Thoracic aorta (tissue), 2 donors: ENCODE results near the gene TRIM4. TPM values are rescaled to one million over a fixed set of nuclear protein-coding genes. Genes with fewer than 3 reads are reported as not detected.
"Not testable (repeated sequence)": the region's sequence is repeated elsewhere in the genome, so short reads cannot be mapped to it uniquely, and the experiment has no call there.

ENCODE experiments used
- ATAC-seq: fragments of 150-250 bp; one replicate; pipeline ENCODE4 v1.8.0; 2017; ENCODE audit warnings: low read depth; ENCODE audit not compliant: insufficient number of reproducible peaks, low FRiP score
- DNase-seq: peaks from one replicate; pipeline ENCODE4 v3.0.0-alpha.2; 2020; ENCODE audit warnings: low spot score
- H3K27ac ChIP-seq, 2 donors: fragments of 200-600 bp; sonication (generic); 1 replicate in 1 of 2; 2 replicates in 1 of 2; pipeline ENCODE4 v1.5.1; 2016; ENCODE audit warnings: mild to moderate bottlenecking in 2 of 2, moderate library complexity in 2 of 2
- H3K27me3 ChIP-seq: fragments of 200-600 bp; sonication (generic); replicated peaks from 2 replicates; pipeline ENCODE4 v1.6.0; 2016; ENCODE audit warnings: mild to moderate bottlenecking; ENCODE audit not compliant: insufficient read depth
- H3K36me3 ChIP-seq: fragments of 200-600 bp; sonication (generic); one replicate; pipeline ENCODE4 v1.5.1; 2016
- H3K4me1 ChIP-seq, 2 donors: fragments of 200-600 bp; sonication (generic); 1 replicate in 1 of 2; 2 replicates in 1 of 2; pipeline versions ENCODE4 v1.5.1 to v1.6.0; 2016; ENCODE audit warnings: low read depth in 2 of 2, mild to moderate bottlenecking in 1 of 2; ENCODE audit not compliant: control insufficient read depth in 1 of 2
- H3K4me3 ChIP-seq: fragments of 200-600 bp; sonication (generic); 2 replicates; pipeline ENCODE4 v1.5.1; 2016; ENCODE audit warnings: mild to moderate bottlenecking
- H3K9me3 ChIP-seq: fragments of 200-600 bp; sonication (generic); 2 replicates; pipeline ENCODE4 v1.5.1; 2016
- total RNA-seq, 2 donors: library from RNA; depleted of rRNA; stranded (reverse); fragments of >200 nt; gene quantifications; one replicate each; pipeline versions ENCODE4 v1.1.0 to v1.2.3, GENCODE V29; 2016
- TF ChIP-seq, protein P1 (sequence below): fragments of 200-600 bp; sonication (generic); IDR thresholded peaks from one replicate; pipeline ENCODE4 v1.5.1; 2019; ENCODE audit warnings: antibody characterized with exemption

TRIM4 gene
- total RNA-seq, 2 donors from 2014 or later, result 35.2 to 42.5 TPM

DNA sequence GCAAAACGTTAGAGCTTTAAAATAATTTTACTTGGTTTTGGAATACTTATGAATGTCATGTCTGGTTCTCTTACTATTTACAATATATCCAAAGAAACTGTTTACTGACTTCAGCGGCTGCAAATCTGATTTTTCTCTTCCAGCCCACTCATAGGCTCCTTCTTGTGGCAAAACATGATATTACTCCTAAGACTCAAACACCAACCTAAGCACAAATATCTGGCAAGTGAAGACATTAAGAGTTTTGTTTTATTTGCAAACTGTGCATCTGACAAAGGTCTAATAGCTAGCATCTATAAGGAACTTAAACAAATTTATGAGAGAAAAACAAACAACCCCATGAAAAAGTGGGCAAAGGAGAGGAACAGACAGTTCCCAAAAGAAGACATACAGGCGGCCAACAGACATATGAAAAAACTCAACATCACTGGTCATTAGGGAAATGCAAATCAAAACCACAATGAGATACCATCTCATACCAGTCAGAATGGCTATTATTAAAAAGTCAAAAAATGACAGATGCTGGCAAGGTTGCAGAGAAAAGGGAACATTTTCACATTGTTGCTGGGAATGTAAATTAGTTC lies 30.4 kb upstream of the TRIM4 start:
- Histone ChIP-seq H3K4me3 (no peak overlapping the region), H3K9me3 (no peaks in the 10 kb centered on the region), H3K4me1 (no peaks in the 10 kb centered on the region), H3K27me3 (no peaks in the 10 kb centered on the region), H3K27ac (no peak overlapping the region), H3K36me3 (no peaks in the 10 kb centered on the region)
- TF ChIP-seq, protein P1, sequence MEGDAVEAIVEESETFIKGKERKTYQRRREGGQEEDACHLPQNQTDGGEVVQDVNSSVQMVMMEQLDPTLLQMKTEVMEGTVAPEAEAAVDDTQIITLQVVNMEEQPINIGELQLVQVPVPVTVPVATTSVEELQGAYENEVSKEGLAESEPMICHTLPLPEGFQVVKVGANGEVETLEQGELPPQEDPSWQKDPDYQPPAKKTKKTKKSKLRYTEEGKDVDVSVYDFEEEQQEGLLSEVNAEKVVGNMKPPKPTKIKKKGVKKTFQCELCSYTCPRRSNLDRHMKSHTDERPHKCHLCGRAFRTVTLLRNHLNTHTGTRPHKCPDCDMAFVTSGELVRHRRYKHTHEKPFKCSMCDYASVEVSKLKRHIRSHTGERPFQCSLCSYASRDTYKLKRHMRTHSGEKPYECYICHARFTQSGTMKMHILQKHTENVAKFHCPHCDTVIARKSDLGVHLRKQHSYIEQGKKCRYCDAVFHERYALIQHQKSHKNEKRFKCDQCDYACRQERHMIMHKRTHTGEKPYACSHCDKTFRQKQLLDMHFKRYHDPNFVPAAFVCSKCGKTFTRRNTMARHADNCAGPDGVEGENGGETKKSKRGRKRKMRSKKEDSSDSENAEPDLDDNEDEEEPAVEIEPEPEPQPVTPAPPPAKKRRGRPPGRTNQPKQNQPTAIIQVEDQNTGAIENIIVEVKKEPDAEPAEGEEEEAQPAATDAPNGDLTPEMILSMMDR, result no peak
- ATAC-seq (no peak), DNase-seq (no peak)

DNA sequence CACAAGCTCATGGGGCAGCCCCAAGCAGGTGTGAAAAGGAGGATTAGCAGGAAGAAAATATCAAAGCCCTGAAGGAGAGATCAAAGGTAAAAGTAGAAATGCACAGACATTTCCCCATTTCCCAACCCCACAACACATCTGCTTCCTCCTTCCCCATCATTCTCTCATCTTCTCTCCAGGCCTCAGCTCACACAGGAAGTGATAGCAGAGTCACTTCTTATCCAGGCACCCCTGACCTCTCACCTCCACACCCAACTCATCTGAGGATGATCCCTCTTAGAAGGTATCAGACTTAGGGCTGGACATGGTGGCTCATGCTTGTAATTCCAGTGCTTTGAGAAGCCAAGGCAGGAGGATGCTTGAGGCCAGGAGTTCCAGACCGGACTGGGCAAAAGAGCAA lies 28.3 kb upstream of the TRIM4 start:
- H3K4me3 ChIP-seq, result no peak overlapping the region
- H3K36me3 ChIP-seq, result no peaks in the 10 kb centered on the region
- no peaks in the 10 kb centered on the region for H3K9me3 ChIP-seq
- no peak overlapping the region for H3K27ac ChIP-seq
- ATAC-seq (no peak), DNase-seq (no peak)
- TF ChIP-seq, protein P1, result no peak
- H3K27me3 ChIP-seq, result no peaks in the 10 kb centered on the region
- no peaks in the 10 kb centered on the region for H3K4me1 ChIP-seq

DNA sequence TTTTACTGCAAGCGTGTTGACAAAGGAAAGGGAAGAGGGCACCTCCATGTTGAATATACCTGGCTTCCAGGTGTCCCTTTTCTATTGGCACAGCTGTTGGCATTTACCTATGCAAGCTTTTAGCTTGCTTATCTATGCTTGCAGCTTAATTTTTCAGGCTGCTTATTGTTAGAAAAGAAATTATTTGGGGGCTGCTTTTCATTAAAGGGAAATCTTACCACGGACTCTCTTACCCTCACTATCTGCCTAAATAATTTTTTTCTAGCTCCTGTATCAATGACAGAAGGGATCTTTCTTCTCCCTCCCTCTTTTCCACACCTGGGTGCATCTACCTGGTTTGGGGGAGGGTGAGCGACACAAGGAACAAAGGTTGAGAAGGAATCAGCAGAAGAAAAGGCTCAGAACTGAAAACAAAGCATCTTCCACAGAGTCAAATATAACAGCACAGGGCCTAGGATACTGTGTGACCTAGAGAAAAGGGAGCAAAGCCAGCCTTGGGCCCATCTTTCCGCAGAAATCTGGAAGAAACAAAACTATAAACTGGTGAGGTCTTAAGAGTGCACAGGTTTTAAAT lies 25.3 kb upstream of the TRIM4 start:
- no peak for ATAC-seq
- no peak for DNase-seq
- H3K27me3 ChIP-seq, result no peaks in the 10 kb centered on the region
- H3K27ac ChIP-seq, result no peak overlapping the region
- no peaks in the 10 kb centered on the region for H3K4me1 ChIP-seq
- no peak overlapping the region for H3K4me3 ChIP-seq
- TF ChIP-seq, protein P1, result no peak
- no peaks in the 10 kb centered on the region for H3K9me3 ChIP-seq
- no peaks in the 10 kb centered on the region for H3K36me3 ChIP-seq

GRCh38 chr7:99943641-99944496 lies 24.5 kb upstream of the TRIM4 start:
- no peaks in the 10 kb centered on the region for H3K36me3 ChIP-seq
- H3K27me3 ChIP-seq, result no peaks in the 10 kb centered on the region
- no peaks in the 10 kb centered on the region for H3K9me3 ChIP-seq
- no peak overlapping the region for H3K4me3 ChIP-seq
- no peak overlapping the region for H3K27ac ChIP-seq
- no peaks in the 10 kb centered on the region for H3K4me1 ChIP-seq
- TF ChIP-seq, protein P1, result no peak
- ATAC-seq (no peak), DNase-seq (no peak)

GRCh38 chr7:99938296-99938695 lies 19.0 kb upstream of the TRIM4 start:
- no peaks in the 10 kb centered on the region for H3K27me3 ChIP-seq
- peaks cover 7% of the 10 kb centered on the region for H3K9me3 ChIP-seq
- ATAC-seq (no peak), DNase-seq (no peak)
- H3K36me3 ChIP-seq, result no peaks in the 10 kb centered on the region
- TF ChIP-seq, protein P1, result no peak
- no peak overlapping the region for H3K4me3 ChIP-seq
- no peak overlapping the region for H3K27ac ChIP-seq
- no peaks in the 10 kb centered on the region for H3K4me1 ChIP-seq

DNA sequence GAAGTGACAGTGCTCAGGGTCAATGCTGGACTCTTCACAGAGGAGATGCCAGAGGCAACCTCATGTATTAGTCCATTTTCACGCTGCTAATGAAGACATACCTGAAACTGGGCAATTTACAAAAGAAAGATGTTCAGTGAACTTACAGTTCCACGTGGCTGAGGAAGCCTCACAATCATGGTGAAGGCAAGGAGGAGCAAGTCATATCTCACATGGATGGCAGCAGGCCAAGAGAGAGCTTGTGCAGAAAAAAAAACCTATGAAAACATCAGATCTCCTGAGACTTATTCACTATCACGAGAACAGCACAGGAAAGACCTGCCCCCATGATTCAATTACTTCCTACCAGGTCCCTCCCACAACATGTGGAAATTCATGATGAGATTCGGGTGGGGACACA lies 15.7 kb upstream of the TRIM4 start:
- H3K27ac ChIP-seq, H3K9me3 ChIP-seq, H3K4me1 ChIP-seq, H3K4me3 ChIP-seq, H3K27me3 ChIP-seq, H3K36me3 ChIP-seq, ATAC-seq, DNase-seq: not testable (repeated sequence)
